AG09319 (cell line): ENCODE measurements around the gene AGAP2.

Source experiments
- DNase-seq: peaks from one replicate; pipeline ENCODE4 v3.0.0-alpha.2; 2010; ENCODE audit warnings: low read depth; ENCODE audit errors: extremely low read depth
- CTCF ChIP-seq: IDR thresholded peaks from 2 replicates; pipeline ENCODE4 v1.5.1; 2011; ENCODE audit warnings: low read depth, mild to moderate bottlenecking, inconsistent platforms, low read length, moderate library complexity

AGAP2 gene

GRCh38 chr12:57772429-57773322 is 34.1 kb upstream of the AGAP2 start, which contains the start of gene EEF1AKMT3:
Gene EEF1AKMT3, plus strand, starts transcription at chr12:57772614. Its CDS starts 111 bp downstream, at chr12:57772725.
- DNase-seq: no peak
- TF ChIP-seq CTCF: no peak

GRCh38 chr12:57771873-57772428 is 33.4 kb upstream of the AGAP2 start, which contains the start of gene METTL1:
Gene METTL1, minus strand, starts transcription at chr12:57772105. Its CDS starts 22 bp downstream, at chr12:57772083.
- DNase-seq: peak; percentile 81
- TF ChIP-seq CTCF: no peak

GRCh38 chr12:57771236-57771872 is 32.8 kb upstream of the AGAP2 start:
- DNase-seq: peak; percentile 61
- no peak for TF ChIP-seq CTCF

- no peak for DNase-seq
- TF ChIP-seq CTCF: no peak
Observed at GRCh38 chr12:57770734-57771133, 32.2 kb upstream of the AGAP2 start.

GRCh38 chr12:57769594-57769993 is 31.1 kb upstream of the AGAP2 start:
- no peak for TF ChIP-seq CTCF
- no peak for DNase-seq

- no peak for DNase-seq
- TF ChIP-seq CTCF: no peak
Observed at GRCh38 chr12:57767876-57768275, 29.3 kb upstream of the AGAP2 start.

- TF ChIP-seq CTCF: no peak
- DNase-seq: no peak
Observed at GRCh38 chr12:57767305-57767698, 28.8 kb upstream of the AGAP2 start.
